GM12878 (cell line): ENCODE results near the gene ETV2. TPM values are rescaled to one million over a fixed set of nuclear protein-coding genes. Genes with fewer than 3 reads are reported as not detected.

ENCODE experiments used
- CEBPZ ChIP-seq: fragments of 150-350 bp; IDR thresholded peaks from 2 replicates; pipeline ENCODE4 v1.6.1; 2016; ENCODE audit warnings: low read depth, low read length
- E2F4 ChIP-seq: IDR thresholded peaks from 2 replicates; pipeline ENCODE4 v1.6.1; 2012; ENCODE audit warnings: low read depth, low read length, improper control_type of control experiment
- EED ChIP-seq: sonication (generic); IDR thresholded peaks from 2 replicates; pipeline ENCODE4 v1.6.1; 2016; ENCODE audit warnings: antibody characterized with exemption, low read depth
- ELK1 ChIP-seq: IDR thresholded peaks from 2 replicates; pipeline ENCODE4 v1.6.1; 2012; ENCODE audit warnings: low read depth, low read length, improper control_type of control experiment
- GATAD2B ChIP-seq: fragments of 450-650 bp; conservative IDR thresholded peaks from 2 replicates; pipeline ENCODE4 v1.6.1; 2017; ENCODE audit warnings: low read depth, mild to moderate bottlenecking, moderate library complexity
- MYB ChIP-seq: fragments of 150-350 bp; IDR thresholded peaks from 2 replicates; pipeline ENCODE4 v1.6.1; 2014; ENCODE audit warnings: mild to moderate bottlenecking, low read depth, low read length, borderline replicate concordance
- NRF1 ChIP-seq: conservative IDR thresholded peaks from 2 replicates; pipeline ENCODE4 v1.6.1; 2011; ENCODE audit warnings: mild to moderate bottlenecking, low read depth, low read length, improper control_type of control experiment
- PAX8 ChIP-seq: fragments of 450-650 bp; IDR thresholded peaks from 2 replicates; pipeline ENCODE4 v1.6.1; 2017; ENCODE audit warnings: mild to moderate bottlenecking, moderate library complexity
- PRDM15 ChIP-seq: fragments of 450-650 bp; formaldehyde crosslinking; IDR thresholded peaks from 2 replicates; pipeline ENCODE4 v1.4.0; 2020; ENCODE audit warnings: mild to moderate bottlenecking, moderate library complexity
- SIX5 ChIP-seq: IDR thresholded peaks from 2 replicates; pipeline ENCODE4 v1.6.1; 2011; ENCODE audit warnings: mild to moderate bottlenecking, low read depth, low read length, moderate library complexity; ENCODE audit not compliant: severe bottlenecking
- YY1 ChIP-seq: IDR thresholded peaks from 2 replicates; pipeline ENCODE4 v1.6.1; 2011; ENCODE audit warnings: low read depth, mild to moderate bottlenecking, low read length
- ZBTB40 ChIP-seq: fragments of 450-650 bp; IDR thresholded peaks from 2 replicates; pipeline ENCODE4 v1.6.1; 2016; ENCODE audit warnings: mild to moderate bottlenecking, moderate library complexity, borderline replicate concordance
- polyA plus RNA-seq, 11 experiments: library from polyadenylated mRNA; depleted of rRNA in 4 of 11; unstranded in 6 of 11; stranded (reverse) in 5 of 11; fragments of >200 nt; fragmentation: Nextera tagmentation in 4 of 11; fragmentation: Illumina TruSeq in 1 of 11; extraction: Ambion mirVana in 4 of 11; extraction: Trizol in 1 of 11; gene quantifications; 1 replicate in 1 of 11; 2 replicates in 10 of 11; pipeline versions ENCODE4 v1.2.1 to v1.2.3, GENCODE V29; 2011 to 2016; ENCODE audit warnings: inconsistent platforms in 2 of 11, missing spikeins in 2 of 11, low read depth in 1 of 11
- total RNA-seq, 4 experiments: library from RNA; depleted of rRNA in 3 of 4; stranded (reverse); fragments of >200 nt in 3 of 4; fragmentation: Illumina TruSeq in 1 of 4; extraction: Trizol in 1 of 4; gene quantifications; 2 replicates each; pipeline versions ENCODE4 v1.2.1 to v1.2.3, GENCODE V29; 2013 to 2021

ETV2 gene
- total and polyA plus RNA-seq, 10 of the 15 experiments (the other 5 are each of a cell fraction or from before 2014, with no cell fraction given) = 0.10 to 1.4 (median 0.54) TPM; not detected in 1

- no peak for TF ChIP-seq ZBTB40
- TF ChIP-seq GATAD2B = peak; percentile 86; the same call in 1 of the 2 replicates
- no peak for TF ChIP-seq PRDM15 (CRISPR knock-in tag)
- no peak; the same call in none of the 2 replicates for TF ChIP-seq YY1
- peak; percentile 40; the same call in 1 of the 2 replicates for TF ChIP-seq E2F4
- TF ChIP-seq ELK1 = peak; percentile 33; the same call in 1 of the 2 replicates
- no peak for TF ChIP-seq PAX8
- peak; percentile 35 for TF ChIP-seq SIX5
- no peak for TF ChIP-seq CEBPZ
- TF ChIP-seq MYB = no peak
- no peak for TF ChIP-seq NRF1
- TF ChIP-seq EED = no peak
These were observed 2.0 kb downstream of the ETV2 start (continued) for GRCh38 chr19:35643255-35644205.
